ENCODE results near the gene VCL. TPM values are rescaled to one million over a fixed set of nuclear protein-coding genes. Genes with fewer than 3 reads are reported as not detected.

The VCL gene
- total RNA-seq, 1 experiment from 2014 or later: 92.2 TPM

- no peak for DNase-seq
- intact Hi-C loops (cut with micrococcal nuclease; ENCODE audit: unreplicated experiment): no loop called here
- no TSS peak for BruUV-seq (replicated peaks)
- H3K9me3 ChIP-seq: no peaks in the 10 kb centered on the region
- POLR2A ChIA-PET: no interaction called here
- H3K27me3 ChIP-seq (replicated peaks; ENCODE audit: control insufficient read depth, insufficient read depth, low read length): no peaks in the 10 kb centered on the region
- H3K9me3 Mint-ChIP-seq (ENCODE audit: unreplicated experiment): no peaks in the 10 kb centered on the region
- no peak for TF ChIP-seq CTCF (IDR thresholded peaks at IDR 0.05; ENCODE audit: insufficient read depth in 1 of 2, low read depth in 1 of 2, low read length in 1 of 2, severe bottlenecking in 1 of 2, unreplicated experiment in 1 of 2)
- H3K4me1 ChIP-seq: no peaks in the 10 kb centered on the region
- no peak overlapping the region for H3K4me3 Mint-ChIP-seq (ENCODE audit: unreplicated experiment)
- H3K36me3 Mint-ChIP-seq (ENCODE audit: insufficient read depth, unreplicated experiment): peaks cover 90% of the 10 kb centered on the region
- H3K4me3 ChIP-seq (ENCODE audit: low read depth, low read length): no peak overlapping the region
- CTCF ChIA-PET: no interaction called here
- no peaks in the 10 kb centered on the region for H3K27me3 Mint-ChIP-seq (ENCODE audit: insufficient read depth, unreplicated experiment)
- no peaks in the 10 kb centered on the region for H3K4me1 Mint-ChIP-seq (ENCODE audit: low read depth, unreplicated experiment)
- H3K36me3 ChIP-seq (ENCODE audit: control insufficient read depth, insufficient read depth, low read length): peaks cover 2% of the 10 kb centered on the region
- H3K27ac Mint-ChIP-seq (ENCODE audit: unreplicated experiment): no peak overlapping the region
Measured at GRCh38 chr10:74114041-74114448, 116.1 kb downstream of the VCL start.

- no peaks in the 10 kb centered on the region for H3K9me3 ChIP-seq
- ChIA-PET POLR2A (no interaction called here), CTCF (no interaction called here)
- Mint-ChIP-seq H3K9me3 (ENCODE audit: unreplicated experiment) (no peaks in the 10 kb centered on the region), H3K4me3 (ENCODE audit: unreplicated experiment) (no peak overlapping the region), H3K4me1 (ENCODE audit: low read depth, unreplicated experiment) (peaks cover 13% of the 10 kb centered on the region), H3K36me3 (ENCODE audit: insufficient read depth, unreplicated experiment) (peaks cover 91% of the 10 kb centered on the region), H3K27me3 (ENCODE audit: insufficient read depth, unreplicated experiment) (no peaks in the 10 kb centered on the region), H3K27ac (ENCODE audit: unreplicated experiment) (no peak overlapping the region)
- no peak for DNase-seq
- H3K4me3 ChIP-seq (ENCODE audit: low read depth, low read length): no peak overlapping the region
- TF ChIP-seq CTCF (IDR thresholded peaks at IDR 0.05; ENCODE audit: insufficient read depth in 1 of 2, low read depth in 1 of 2, low read length in 1 of 2, severe bottlenecking in 1 of 2, unreplicated experiment in 1 of 2): no peak
- peaks cover 3% of the 10 kb centered on the region; the same call in 1 of the 2 replicates for H3K4me1 ChIP-seq
- intact Hi-C loops (cut with micrococcal nuclease; ENCODE audit: unreplicated experiment): no loop called here
- no TSS peak for BruUV-seq (replicated peaks)
- peaks cover under 1% of the 10 kb centered on the region; the same call in 1 of the 2 replicates for H3K36me3 ChIP-seq (ENCODE audit: control insufficient read depth, insufficient read depth, low read length)
- no peaks in the 10 kb centered on the region for H3K27me3 ChIP-seq (replicated peaks; ENCODE audit: control insufficient read depth, insufficient read depth, low read length)
Measured at GRCh38 chr10:74117738-74118137, 119.8 kb downstream of the VCL start.

- Histone ChIP-seq H3K4me3 (ENCODE audit: low read depth, low read length) (no peak overlapping the region), H3K9me3 (no peaks in the 10 kb centered on the region), H3K36me3 (ENCODE audit: control insufficient read depth, insufficient read depth, low read length) (no peaks in the 10 kb centered on the region), H3K4me1 (peaks cover 3% of the 10 kb centered on the region; the same call in 1 of the 2 replicates), H3K27me3 (replicated peaks; ENCODE audit: control insufficient read depth, insufficient read depth, low read length) (no peaks in the 10 kb centered on the region)
- CTCF ChIA-PET: no interaction called here
- Mint-ChIP-seq H3K36me3 (ENCODE audit: insufficient read depth, unreplicated experiment) (peaks cover 97% of the 10 kb centered on the region), H3K4me1 (ENCODE audit: low read depth, unreplicated experiment) (peaks cover 13% of the 10 kb centered on the region), H3K27ac (ENCODE audit: unreplicated experiment) (peak overlapping the region; percentile 35), H3K27me3 (ENCODE audit: insufficient read depth, unreplicated experiment) (no peaks in the 10 kb centered on the region), H3K9me3 (ENCODE audit: unreplicated experiment) (no peaks in the 10 kb centered on the region), H3K4me3 (ENCODE audit: unreplicated experiment) (no peak overlapping the region)
- intact Hi-C loops (cut with micrococcal nuclease; ENCODE audit: unreplicated experiment): no loop called here
- no peak for DNase-seq
- POLR2A ChIA-PET: no interaction called here
- TF ChIP-seq CTCF (IDR thresholded peaks at IDR 0.05; ENCODE audit: insufficient read depth in 1 of 2, low read depth in 1 of 2, low read length in 1 of 2, severe bottlenecking in 1 of 2, unreplicated experiment in 1 of 2): no peak
- no TSS peak for BruUV-seq (replicated peaks)
Measured at GRCh38 chr10:74118804-74119203, 120.9 kb downstream of the VCL start.
